Adrenal gland (tissue), 5 donors: ENCODE data around the gene CREM.

Experiments
- CTCF ChIP-seq, 6 experiments: fragments of 450-650 bp in 4 of 6; fragments of 200-600 bp in 2 of 6; sonication (generic) in 1 of 6; IDR thresholded peaks; 1 replicate in 5 of 6; 2 replicates in 1 of 6; pipeline versions ENCODE4 v1.5.1 to v1.8.0; 2016 to 2021; ENCODE audit warnings: antibody characterized with exemption in 6 of 6, mild to moderate bottlenecking in 2 of 6, moderate library complexity in 1 of 6
- POLR2A ChIP-seq, 2 donors: fragments of 450-650 bp; IDR thresholded peaks; one replicate each; pipeline ENCODE4 v1.6.1; 2017; ENCODE audit warnings: antibody characterized with exemption in 2 of 2, mild to moderate bottlenecking in 2 of 2, moderate library complexity in 1 of 2
- donor health status: DM: no; HTN: no; CAD: no.

GRCh38 chr10:35214607-35215020 lies 88.0 kb downstream of the CREM start:
- TF ChIP-seq CTCF (IDR thresholded peaks at IDR 0.05) = no peak
- no peak for TF ChIP-seq POLR2A (IDR thresholded peaks at IDR 0.05)
